HepG2 (cell line): Measurements from ENCODE around the gene UQCRC2. TPM values are rescaled to one million over a fixed set of nuclear protein-coding genes. Genes with fewer than 3 reads are reported as not detected.

Source experiments
- ARID2 ChIP-seq: sonication (generic); formaldehyde crosslinking; IDR thresholded peaks from 2 replicates; pipeline ENCODE4 v1.8.1; 2022; ENCODE audit warnings: mild to moderate bottlenecking, missing genetic modification reagents, borderline replicate concordance
- GTF2F1 ChIP-seq: fragments of 150-350 bp; IDR thresholded peaks from 2 replicates; pipeline ENCODE4 v1.6.1; 2014; ENCODE audit warnings: low read length
- HOMEZ ChIP-seq: IDR thresholded peaks from 2 replicates; pipeline ENCODE4 v1.6.1; 2016; ENCODE audit warnings: low read depth
- MBNL3 ChIP-seq: fragments of 250-450 bp; sonication (Bioruptor Pico); conservative IDR thresholded peaks from 2 replicates; pipeline ENCODE4 v1.8.0; 2022; ENCODE audit warnings: mild to moderate bottlenecking, inconsistent platforms
- MTF2 ChIP-seq: sonication (generic); formaldehyde crosslinking; IDR thresholded peaks from 2 replicates; pipeline ENCODE4 v1.5.0; 2020; ENCODE audit warnings: missing genetic modification reagents, borderline replicate concordance
- MXI1 ChIP-seq: IDR thresholded peaks from 3 replicates; pipeline ENCODE4 v1.6.1; 2012; ENCODE audit warnings: low read depth, low read length, inconsistent platforms, borderline replicate concordance
- REPIN1 ChIP-seq: sonication (generic); formaldehyde crosslinking; IDR thresholded peaks from 2 replicates; pipeline ENCODE4 v1.8.0; 2022; ENCODE audit warnings: missing genetic modification reagents, low read depth, mild to moderate bottlenecking, borderline replicate concordance
- RNF219 ChIP-seq: sonication (generic); formaldehyde crosslinking; IDR thresholded peaks from 2 replicates; pipeline ENCODE4 v1.5.0; 2020; ENCODE audit warnings: mild to moderate bottlenecking, missing genetic modification reagents
- TAF15 ChIP-seq: fragments of 200-400 bp; formaldehyde crosslinking; IDR thresholded peaks from one replicate; pipeline ENCODE4 v1.6.1; 2018; ENCODE audit warnings: mild to moderate bottlenecking, low read depth, low read length; ENCODE audit not compliant: poor library complexity, severe bottlenecking
- ZBTB40 ChIP-seq, 2 experiments: fragments of 450-650 bp in 1 of 2; sonication (generic) in 1 of 2; formaldehyde crosslinking in 1 of 2; IDR thresholded peaks; 2 replicates each; pipeline versions ENCODE4 v1.6.1 to v1.8.0; 2016 to 2022; ENCODE audit warnings: antibody characterized with exemption in 1 of 2, mild to moderate bottlenecking in 1 of 2, missing genetic modification reagents in 1 of 2
- ZFP1 ChIP-seq: IDR thresholded peaks from 2 replicates; pipeline ENCODE4 v1.6.1; 2016
- ZNF232 ChIP-seq: sonication (generic); formaldehyde crosslinking; IDR thresholded peaks from 2 replicates; pipeline ENCODE4 v1.4.0; 2020; ENCODE audit warnings: missing genetic modification reagents, borderline replicate concordance
- ZNF3 ChIP-seq: IDR thresholded peaks from 2 replicates; pipeline ENCODE4 v1.7.0; 2017; ENCODE audit warnings: inconsistent platforms
- ZNF441 ChIP-seq: sonication (generic); formaldehyde crosslinking; IDR thresholded peaks from 2 replicates; pipeline ENCODE4 v1.7.0; 2021; ENCODE audit warnings: missing genetic modification reagents, borderline replicate concordance
- ZSCAN21 ChIP-seq: sonication (generic); formaldehyde crosslinking; IDR thresholded peaks from 2 replicates; pipeline ENCODE4 v1.8.0; 2022; ENCODE audit warnings: mild to moderate bottlenecking, missing genetic modification reagents, moderate library complexity, borderline replicate concordance
- polyA plus RNA-seq, 8 experiments: library from polyadenylated mRNA; depleted of rRNA in 3 of 8; stranded (reverse) in 7 of 8; unstranded in 1 of 8; fragments of >200 nt; fragmentation: Illumina TruSeq in 4 of 8; extraction: Trizol in 4 of 8; gene quantifications; 2 replicates each; pipeline versions ENCODE4 v1.2.1 to v1.2.3, GENCODE V29; 2011 to 2016; ENCODE audit warnings: low read depth in 4 of 8, missing spikeins in 1 of 8, mixed read lengths in 1 of 8; ENCODE audit not compliant: insufficient read depth in 1 of 8
- total RNA-seq, 5 experiments: library from RNA; depleted of rRNA; stranded (reverse); fragments of >200 nt; fragmentation: Illumina TruSeq; extraction: Trizol; gene quantifications; 2 replicates each; pipeline ENCODE4 v1.2.3, GENCODE V29; 2016; ENCODE audit warnings: low read depth in 1 of 5

Gene UQCRC2
- total and polyA plus RNA-seq, 2 of the 13 experiments (the other 11 are each of a cell fraction or from before 2014, with no cell fraction given) = 442 to 536 TPM

- TF ChIP-seq RNF219 (CRISPR knock-in tag) (no peak), MBNL3 (CRISPR knock-in tag) (no peak), MTF2 (CRISPR knock-in tag) (no peak; the same call in 1 of the 2 replicates), ZBTB40 (IDR thresholded peaks at IDR 0.05) (no peak), ZBTB40 (CRISPR knock-in tag; IDR thresholded peaks at IDR 0.05) (no peak), GTF2F1 (no peak), ZNF232 (CRISPR knock-in tag) (peak; percentile 65; the same call in 1 of the 2 replicates), ARID2 (CRISPR knock-in tag) (no peak), HOMEZ (CRISPR knock-in tag) (no peak), ZFP1 (CRISPR knock-in tag) (no peak), REPIN1 (no peak; the same call in 1 of the 2 replicates), ZSCAN21 (no peak), ZNF441 (CRISPR knock-in tag) (no peak), MXI1 (no peak), ZNF3 (no peak), TAF15 (no peak)
These were observed 55.3 kb downstream of the UQCRC2 start (continued) for GRCh38 chr16:22008215-22009059.
